Ishikawa (cell line): ENCODE results near the gene RAP1GAP2.

Experiments
- CEBPB ChIP-seq: IDR thresholded peaks from 2 replicates; pipeline ENCODE4 v1.6.1; 2012
- CREB1 ChIP-seq: IDR thresholded peaks from 2 replicates; pipeline ENCODE4 v1.6.1; 2012; ENCODE audit warnings: low read depth
- EGR1 ChIP-seq: IDR thresholded peaks from 2 replicates; pipeline ENCODE4 v1.6.1; 2012
- EP300 ChIP-seq: IDR thresholded peaks from 2 replicates; pipeline ENCODE4 v1.6.1; 2012; ENCODE audit warnings: borderline replicate concordance
- FOXM1 ChIP-seq: IDR thresholded peaks from 2 replicates; pipeline ENCODE4 v1.6.1; 2012; ENCODE audit warnings: low read depth, borderline replicate concordance
- MAX ChIP-seq: IDR thresholded peaks from 2 replicates; pipeline ENCODE4 v1.6.1; 2012
- NFIC ChIP-seq: IDR thresholded peaks from 2 replicates; pipeline ENCODE4 v1.6.1; 2012
- RAD21 ChIP-seq: IDR thresholded peaks from 2 replicates; pipeline ENCODE4 v1.6.1; 2012; ENCODE audit warnings: low read depth
- TAF1 ChIP-seq: IDR thresholded peaks from 2 replicates; pipeline ENCODE4 v1.6.1; 2012; ENCODE audit warnings: low read depth, mild to moderate bottlenecking
- TCF12 ChIP-seq: IDR thresholded peaks from 2 replicates; pipeline ENCODE4 v1.6.1; 2012; ENCODE audit warnings: low read depth
- USF1 ChIP-seq: IDR thresholded peaks from 2 replicates; pipeline ENCODE4 v1.6.1; 2012
- YY1 ChIP-seq: IDR thresholded peaks from 2 replicates; pipeline ENCODE4 v1.6.1; 2012; ENCODE audit warnings: low read depth
- ZBTB7A ChIP-seq: IDR thresholded peaks from 2 replicates; pipeline ENCODE4 v1.6.1; 2012; ENCODE audit warnings: low read depth
- TF ChIP-seq, protein P1 (sequence below): IDR thresholded peaks from 2 replicates; pipeline ENCODE4 v1.6.1; 2012; ENCODE audit warnings: low read depth, mild to moderate bottlenecking

DNA sequence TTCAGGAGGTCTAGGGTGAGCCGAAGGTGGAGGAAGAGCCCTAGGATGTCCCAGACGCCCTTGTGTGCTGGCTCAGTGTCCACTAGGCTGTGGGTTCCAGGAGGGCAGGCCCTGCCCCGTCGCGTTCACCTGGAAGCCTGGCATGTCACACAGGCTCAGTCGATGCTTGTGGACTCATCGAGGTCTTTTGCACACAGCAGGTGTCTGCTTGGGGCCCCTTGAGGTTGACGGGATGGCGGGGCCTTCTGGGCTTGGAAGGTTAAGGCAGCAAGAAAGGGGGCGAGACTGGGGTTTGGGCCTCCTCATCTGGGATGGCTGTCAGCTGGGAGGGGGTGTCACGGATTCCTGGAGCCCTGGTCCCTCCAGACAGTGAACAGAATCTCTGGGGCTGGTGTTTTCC lies 1.9 kb downstream of the RAP1GAP2 start:
- TF ChIP-seq RAD21 (no peak), TCF12 (no peak), EGR1 (no peak), YY1 (no peak), EP300 (no peak), ZBTB7A (no peak), NFIC (no peak), MAX (no peak), USF1 (no peak), FOXM1 (no peak), CREB1 (no peak), CEBPB (no peak), TAF1 (no peak)
- TF ChIP-seq, protein P1, sequence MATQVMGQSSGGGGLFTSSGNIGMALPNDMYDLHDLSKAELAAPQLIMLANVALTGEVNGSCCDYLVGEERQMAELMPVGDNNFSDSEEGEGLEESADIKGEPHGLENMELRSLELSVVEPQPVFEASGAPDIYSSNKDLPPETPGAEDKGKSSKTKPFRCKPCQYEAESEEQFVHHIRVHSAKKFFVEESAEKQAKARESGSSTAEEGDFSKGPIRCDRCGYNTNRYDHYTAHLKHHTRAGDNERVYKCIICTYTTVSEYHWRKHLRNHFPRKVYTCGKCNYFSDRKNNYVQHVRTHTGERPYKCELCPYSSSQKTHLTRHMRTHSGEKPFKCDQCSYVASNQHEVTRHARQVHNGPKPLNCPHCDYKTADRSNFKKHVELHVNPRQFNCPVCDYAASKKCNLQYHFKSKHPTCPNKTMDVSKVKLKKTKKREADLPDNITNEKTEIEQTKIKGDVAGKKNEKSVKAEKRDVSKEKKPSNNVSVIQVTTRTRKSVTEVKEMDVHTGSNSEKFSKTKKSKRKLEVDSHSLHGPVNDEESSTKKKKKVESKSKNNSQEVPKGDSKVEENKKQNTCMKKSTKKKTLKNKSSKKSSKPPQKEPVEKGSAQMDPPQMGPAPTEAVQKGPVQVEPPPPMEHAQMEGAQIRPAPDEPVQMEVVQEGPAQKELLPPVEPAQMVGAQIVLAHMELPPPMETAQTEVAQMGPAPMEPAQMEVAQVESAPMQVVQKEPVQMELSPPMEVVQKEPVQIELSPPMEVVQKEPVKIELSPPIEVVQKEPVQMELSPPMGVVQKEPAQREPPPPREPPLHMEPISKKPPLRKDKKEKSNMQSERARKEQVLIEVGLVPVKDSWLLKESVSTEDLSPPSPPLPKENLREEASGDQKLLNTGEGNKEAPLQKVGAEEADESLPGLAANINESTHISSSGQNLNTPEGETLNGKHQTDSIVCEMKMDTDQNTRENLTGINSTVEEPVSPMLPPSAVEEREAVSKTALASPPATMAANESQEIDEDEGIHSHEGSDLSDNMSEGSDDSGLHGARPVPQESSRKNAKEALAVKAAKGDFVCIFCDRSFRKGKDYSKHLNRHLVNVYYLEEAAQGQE = no peak
